MG63 (cell line): Measurements from ENCODE around the gene TMEM207. TPM values are rescaled to one million over a fixed set of nuclear protein-coding genes. Genes with fewer than 3 reads are reported as not detected.

Experiments
- DNase-seq: peaks from one replicate; pipeline ENCODE4 v3.0.0-alpha.2; 2020
- H3K27me3 ChIP-seq: fragments of 250-450 bp; sonication (Bioruptor Pico); 2 replicates; pipeline ENCODE4 v1.5.1; 2020; ENCODE audit warnings: mild to moderate bottlenecking, moderate library complexity
- H3K36me3 ChIP-seq: fragments of 250-450 bp; sonication (Bioruptor Pico); 2 replicates; pipeline ENCODE4 v1.5.1; 2020; ENCODE audit warnings: mild to moderate bottlenecking, moderate library complexity
- H3K4me3 ChIP-seq: fragments of 250-450 bp; sonication (Bioruptor Pico); 2 replicates; pipeline ENCODE4 v1.5.1; 2020; ENCODE audit warnings: mild to moderate bottlenecking, moderate library complexity
- H3K9me3 ChIP-seq: fragments of 250-450 bp; sonication (Bioruptor Pico); 2 replicates; pipeline ENCODE4 v1.5.1; 2020; ENCODE audit warnings: mild to moderate bottlenecking, moderate library complexity
- total RNA-seq: library from RNA; depleted of rRNA; stranded (reverse); fragments of >200 nt; shearing (Covaris generic); gene quantifications from 2 replicates; pipeline ENCODE4 v1.2.3, GENCODE V29; 2014; ENCODE audit warnings: low replicate concordance

The TMEM207 gene
- total RNA-seq, 1 experiment from 2014 or later = not detected

DNA sequence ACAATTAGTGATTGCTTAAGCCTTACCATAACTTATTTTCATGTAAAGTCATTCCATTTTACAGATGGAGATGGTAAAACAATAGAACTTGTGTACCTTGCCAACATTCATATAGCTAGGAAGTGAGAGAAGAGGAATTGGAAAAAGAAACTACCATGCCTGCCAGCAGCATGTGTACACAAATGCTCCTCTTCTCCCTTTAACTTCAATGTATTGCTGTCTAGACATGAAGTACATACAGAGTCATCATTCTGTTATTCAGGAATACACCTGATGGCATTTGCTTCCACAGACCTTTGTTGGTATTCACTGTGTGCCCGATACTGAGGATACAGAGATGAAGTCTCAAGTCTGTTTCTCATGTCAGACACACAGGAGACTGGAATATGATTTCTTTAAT is 7.1 kb upstream of the TMEM207 start:
- H3K9me3 ChIP-seq = no peaks in the 10 kb centered on the region
- no peak for DNase-seq
- no peak overlapping the region for H3K4me3 ChIP-seq
- no peaks in the 10 kb centered on the region for H3K27me3 ChIP-seq
- no peaks in the 10 kb centered on the region for H3K36me3 ChIP-seq

DNA sequence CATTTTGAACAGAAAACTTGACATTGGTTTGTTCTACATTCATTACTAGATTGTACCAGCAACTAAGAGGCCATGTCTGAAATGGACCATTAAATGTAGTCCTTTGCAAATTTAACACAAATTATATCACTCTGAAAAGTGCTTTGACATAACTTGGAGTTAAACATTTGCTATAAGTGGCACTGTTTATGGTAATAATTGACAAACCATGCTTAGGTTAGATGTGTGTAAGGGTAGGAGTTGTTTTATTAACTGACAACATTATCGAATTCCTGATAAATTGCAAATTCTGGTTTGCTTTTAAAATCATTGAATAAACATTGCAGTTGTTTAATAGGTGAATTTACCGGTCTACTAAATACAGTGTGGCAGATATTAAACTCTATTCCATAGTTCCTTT is 6.1 kb upstream of the TMEM207 start:
- no peak overlapping the region for H3K4me3 ChIP-seq
- H3K36me3 ChIP-seq = no peaks in the 10 kb centered on the region
- no peak for DNase-seq

DNA sequence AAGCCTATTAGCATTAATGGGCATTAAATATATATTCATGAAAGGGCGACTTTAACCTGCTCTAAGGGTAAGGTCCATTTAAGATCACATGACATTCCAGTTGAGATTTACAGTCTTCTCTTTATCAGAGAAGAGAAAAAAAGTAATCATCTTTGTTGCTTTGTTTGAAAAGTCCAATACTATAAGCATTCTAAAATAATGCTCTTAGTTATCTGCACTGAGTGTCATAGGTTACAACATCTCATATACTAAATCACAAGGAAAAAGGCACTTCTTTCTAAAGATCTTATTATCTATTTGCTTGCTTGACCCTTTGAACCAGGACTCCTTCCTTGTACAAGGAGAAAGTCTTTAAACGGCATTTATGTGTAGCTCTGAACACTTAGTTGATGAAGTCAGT is 1.4 kb downstream of the TMEM207 start:
- Histone ChIP-seq H3K36me3 (no peaks in the 10 kb centered on the region), H3K9me3 (no peaks in the 10 kb centered on the region), H3K4me3 (no peak overlapping the region), H3K27me3 (no peaks in the 10 kb centered on the region)
- no peak for DNase-seq

More for the DNA sequence above, 6.1 kb upstream of the TMEM207 start:
- no peaks in the 10 kb centered on the region for H3K9me3 ChIP-seq
- no peaks in the 10 kb centered on the region for H3K27me3 ChIP-seq

DNA sequence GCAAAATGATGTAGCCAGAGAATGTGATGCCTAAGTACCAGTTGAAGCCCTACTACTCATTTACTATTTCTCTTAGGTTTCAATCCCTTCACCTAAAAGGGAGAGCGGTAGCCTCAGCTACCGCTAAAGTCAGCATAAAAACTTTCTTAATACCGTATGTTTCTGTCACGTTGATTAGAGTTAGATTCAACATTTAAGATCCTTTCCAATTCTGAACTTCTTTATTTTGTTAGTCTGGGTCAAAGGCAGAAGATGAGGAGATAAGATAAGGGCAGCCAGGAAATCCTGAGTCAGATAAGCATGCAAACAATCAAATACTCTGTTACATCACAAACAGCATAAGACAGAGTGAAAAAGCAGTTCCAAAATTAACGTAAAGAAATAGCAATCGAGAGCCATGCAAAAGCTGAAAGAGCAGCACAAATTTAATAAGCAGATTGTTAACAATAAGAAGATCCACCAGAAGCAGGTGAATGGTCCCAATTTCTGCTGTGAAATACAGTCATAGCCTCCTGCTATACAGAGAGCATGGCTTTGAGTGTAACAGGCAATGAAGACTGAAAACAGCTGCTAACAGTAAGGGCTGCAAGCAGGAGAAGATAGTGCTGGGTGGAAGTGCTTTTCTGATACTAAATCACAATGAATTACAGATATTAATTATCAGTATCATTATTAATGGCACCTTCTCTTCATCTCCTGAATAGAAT is 3.0 kb downstream of the TMEM207 start:
- Histone ChIP-seq H3K27me3 (no peaks in the 10 kb centered on the region), H3K9me3 (no peaks in the 10 kb centered on the region), H3K36me3 (no peaks in the 10 kb centered on the region), H3K4me3 (no peak overlapping the region)
- DNase-seq = no peak

DNA sequence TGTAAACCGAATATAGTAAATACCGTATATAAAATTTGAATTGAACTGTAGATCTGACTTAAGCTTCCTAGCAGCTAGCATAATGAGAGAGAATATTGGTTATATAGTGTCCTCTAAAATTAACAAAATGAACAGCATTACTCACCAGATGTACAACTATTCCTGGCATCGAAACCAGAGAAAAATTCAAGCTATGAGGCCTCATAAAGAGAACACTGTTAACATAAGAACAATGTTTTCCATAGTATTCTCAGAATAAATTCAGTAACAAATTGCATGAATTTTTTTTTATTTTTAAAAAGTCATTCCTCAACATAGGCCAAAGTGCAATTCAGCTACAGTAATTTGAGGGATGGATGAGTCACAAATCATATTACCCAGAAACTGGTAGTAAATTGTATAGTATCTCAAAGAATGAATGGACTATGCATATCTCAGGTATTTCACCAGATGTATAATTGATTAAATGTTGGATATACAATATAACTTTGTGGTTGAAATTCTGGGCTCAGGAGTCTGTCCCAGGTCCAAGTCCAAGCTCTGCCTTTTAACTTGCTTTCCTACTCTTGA is 5.0 kb downstream of the TMEM207 start:
- DNase-seq = no peak
- Histone ChIP-seq H3K9me3 (no peaks in the 10 kb centered on the region), H3K36me3 (no peaks in the 10 kb centered on the region), H3K27me3 (no peaks in the 10 kb centered on the region), H3K4me3 (no peak overlapping the region)

DNA sequence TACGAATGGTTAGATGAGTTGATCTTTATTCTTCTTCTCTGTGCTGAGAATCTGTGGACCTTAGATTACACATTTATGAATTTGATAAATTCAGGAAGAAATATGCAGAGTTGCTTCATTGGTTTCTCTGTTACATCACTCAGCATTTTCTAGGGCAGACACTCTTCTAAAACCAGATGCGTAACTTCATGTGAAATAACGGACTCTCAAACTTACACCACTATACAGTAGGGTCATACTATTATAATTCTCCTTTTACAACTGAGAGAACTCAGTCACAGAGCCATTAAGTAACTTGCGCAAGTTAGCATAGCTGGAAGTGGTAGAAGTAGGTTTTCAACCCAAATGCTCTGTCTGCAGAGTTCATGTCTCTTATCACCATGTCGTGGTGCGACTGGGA is 5.7 kb downstream of the TMEM207 start:
- Histone ChIP-seq H3K4me3 (no peak overlapping the region), H3K36me3 (no peaks in the 10 kb centered on the region), H3K27me3 (no peaks in the 10 kb centered on the region), H3K9me3 (no peaks in the 10 kb centered on the region)
- no peak for DNase-seq

DNA sequence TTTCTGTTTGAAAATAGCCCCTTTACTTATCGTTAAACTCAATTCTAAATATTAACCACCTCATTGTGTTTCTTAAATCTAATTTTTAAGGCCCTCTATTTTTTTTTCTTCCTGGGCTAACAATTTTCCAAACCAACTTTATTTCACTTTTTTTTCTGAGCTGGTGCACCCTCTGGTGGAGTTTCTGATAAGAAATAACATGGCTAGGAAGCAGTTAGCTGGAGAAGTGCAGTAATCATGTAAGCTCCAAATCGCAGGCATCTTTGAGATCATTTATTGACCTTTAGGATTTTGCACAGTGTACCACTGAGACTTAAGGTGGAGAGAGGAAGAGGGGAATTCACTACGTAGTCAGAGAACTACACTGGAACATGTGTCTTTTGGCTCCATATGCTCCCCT is 6.4 kb downstream of the TMEM207 start:
- no peak overlapping the region for H3K4me3 ChIP-seq
- no peak for DNase-seq
- no peaks in the 10 kb centered on the region for H3K36me3 ChIP-seq
- no peaks in the 10 kb centered on the region for H3K27me3 ChIP-seq
- no peaks in the 10 kb centered on the region for H3K9me3 ChIP-seq

DNA sequence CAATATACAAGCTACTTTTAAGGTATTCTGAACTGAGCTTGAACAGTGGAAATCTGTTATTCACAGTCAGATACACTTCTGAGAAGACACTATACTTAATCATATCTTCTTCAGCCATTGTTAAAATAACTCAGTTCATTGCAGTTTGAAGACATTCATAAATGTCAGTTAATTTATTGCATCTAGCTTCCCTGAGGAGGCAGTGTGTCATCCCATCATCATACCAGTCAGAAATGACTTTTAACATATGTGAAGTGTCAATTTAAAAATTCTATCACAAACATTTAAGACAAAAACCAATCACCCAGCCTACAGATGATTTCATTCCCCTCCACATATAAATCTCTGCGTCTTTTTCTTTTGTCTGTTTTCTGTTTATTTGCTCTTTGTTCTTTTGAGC is 7.5 kb downstream of the TMEM207 start:
- Histone ChIP-seq H3K27me3 (no peaks in the 10 kb centered on the region), H3K9me3 (no peaks in the 10 kb centered on the region), H3K4me3 (no peak overlapping the region), H3K36me3 (no peaks in the 10 kb centered on the region)
- DNase-seq = no peak

DNA sequence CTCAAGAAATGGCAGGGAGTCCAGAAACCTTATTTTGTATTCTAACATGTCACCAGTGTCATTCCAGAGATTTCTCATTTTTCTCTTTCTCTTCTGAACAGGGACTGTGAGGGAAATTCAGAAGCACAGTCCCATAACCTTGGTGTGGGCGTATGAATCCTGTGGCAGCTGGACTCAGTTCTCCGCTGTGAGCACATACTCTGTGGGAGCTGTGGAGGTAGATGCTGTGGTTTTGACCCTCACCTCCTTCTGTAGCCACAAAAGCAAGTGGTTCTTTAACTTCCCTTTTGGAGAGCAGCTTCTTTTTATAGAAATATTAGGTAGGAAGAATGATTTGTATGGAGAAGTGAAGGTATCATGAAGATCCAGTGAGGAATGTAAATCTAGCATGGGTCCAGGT is 13.4 kb downstream of the TMEM207 start:
- H3K27me3 ChIP-seq = no peaks in the 10 kb centered on the region
- no peaks in the 10 kb centered on the region for H3K36me3 ChIP-seq
- DNase-seq = no peak
- H3K4me3 ChIP-seq = no peak overlapping the region
- no peaks in the 10 kb centered on the region; the same call in 1 of the 2 replicates for H3K9me3 ChIP-seq

DNA sequence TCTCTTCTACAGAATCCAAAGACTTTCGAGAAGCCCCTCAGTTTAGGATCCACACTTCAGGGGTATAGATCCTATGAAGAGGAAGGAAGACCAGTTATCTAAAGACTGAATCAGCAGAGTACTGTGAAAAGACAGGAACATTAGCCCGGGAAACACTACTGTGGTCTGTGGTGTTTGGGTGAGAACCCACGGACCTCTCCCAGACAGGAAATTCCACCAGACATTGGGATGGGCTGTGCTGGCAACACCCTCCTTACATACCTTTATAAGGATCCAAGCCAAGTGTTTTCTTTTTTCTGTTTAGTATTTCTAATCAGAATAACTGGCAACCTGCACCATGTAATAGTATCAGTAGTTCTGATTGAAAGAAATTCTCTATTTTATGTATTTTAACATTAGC is 14.1 kb downstream of the TMEM207 start:
- DNase-seq = no peak
- Histone ChIP-seq H3K4me3 (no peak overlapping the region), H3K27me3 (no peaks in the 10 kb centered on the region), H3K9me3 (no peaks in the 10 kb centered on the region; the same call in 1 of the 2 replicates), H3K36me3 (no peaks in the 10 kb centered on the region)

DNA sequence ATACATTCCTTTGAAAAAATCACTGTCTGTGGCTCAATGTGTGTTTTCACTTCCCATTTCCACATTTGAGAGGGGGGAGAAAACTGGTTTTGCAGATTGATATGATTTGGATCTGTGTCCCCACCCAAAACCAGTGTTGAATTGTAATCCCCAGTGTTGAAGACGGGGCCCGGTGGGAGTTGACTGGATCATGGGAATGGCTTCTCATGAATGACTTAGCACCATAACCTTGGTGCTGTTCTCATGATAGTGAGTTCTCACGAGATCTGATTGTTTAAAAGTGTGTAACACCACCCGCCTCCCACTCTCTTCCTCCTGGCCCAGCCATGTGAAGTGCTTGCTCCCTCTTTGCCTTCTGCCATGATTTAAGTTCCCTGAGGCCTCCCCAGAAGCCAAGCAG is 16.1 kb downstream of the TMEM207 start:
- no peaks in the 10 kb centered on the region for H3K27me3 ChIP-seq
- H3K4me3 ChIP-seq = no peak overlapping the region
- H3K9me3 ChIP-seq = no peaks in the 10 kb centered on the region; the same call in 1 of the 2 replicates
- no peaks in the 10 kb centered on the region for H3K36me3 ChIP-seq
- no peak for DNase-seq

DNA sequence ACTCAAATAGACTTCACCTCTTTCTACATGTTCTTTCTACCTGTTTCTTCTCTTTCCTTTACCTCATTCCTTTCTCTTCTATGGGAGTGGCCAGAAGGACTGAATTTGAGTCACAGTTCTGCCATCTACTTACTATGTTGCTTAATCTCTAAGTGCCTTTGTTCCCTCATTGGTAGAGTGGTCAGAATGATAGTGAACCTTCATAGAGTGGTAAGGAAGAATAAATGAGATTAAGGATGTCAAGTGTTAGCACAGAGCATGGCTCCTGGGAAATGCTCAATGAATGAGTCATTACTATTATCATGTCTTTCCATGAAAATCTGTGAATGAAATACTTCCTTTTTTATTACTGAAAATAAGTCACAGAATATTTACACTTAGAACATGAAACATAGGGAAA is 17.5 kb downstream of the TMEM207 start:
- DNase-seq = no peak
- no peak overlapping the region for H3K4me3 ChIP-seq
- no peaks in the 10 kb centered on the region for H3K27me3 ChIP-seq
- H3K9me3 ChIP-seq = no peaks in the 10 kb centered on the region; the same call in 1 of the 2 replicates
- H3K36me3 ChIP-seq = no peaks in the 10 kb centered on the region

DNA sequence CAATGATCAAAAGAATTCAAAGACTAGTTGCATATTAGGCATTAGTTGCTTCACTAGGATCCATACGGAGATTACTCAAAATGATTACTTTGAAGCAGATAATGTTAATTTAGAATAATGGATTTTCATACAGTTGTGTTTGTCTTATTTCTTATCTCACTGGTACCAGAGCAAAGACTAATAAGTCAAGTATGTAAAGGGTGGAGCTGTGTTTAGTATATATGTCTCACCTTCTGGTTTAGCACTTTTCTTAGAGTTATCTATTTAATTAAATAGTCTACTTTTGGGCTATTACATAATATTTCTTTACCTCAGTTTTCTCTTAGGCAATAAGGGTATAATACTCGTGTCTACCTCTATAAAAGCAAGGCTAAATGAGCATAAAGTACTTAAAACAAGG is 18.8 kb downstream of the TMEM207 start:
- Histone ChIP-seq H3K27me3 (no peaks in the 10 kb centered on the region), H3K4me3 (no peak overlapping the region), H3K36me3 (no peaks in the 10 kb centered on the region), H3K9me3 (no peaks in the 10 kb centered on the region; the same call in 1 of the 2 replicates)
- DNase-seq = no peak

DNA sequence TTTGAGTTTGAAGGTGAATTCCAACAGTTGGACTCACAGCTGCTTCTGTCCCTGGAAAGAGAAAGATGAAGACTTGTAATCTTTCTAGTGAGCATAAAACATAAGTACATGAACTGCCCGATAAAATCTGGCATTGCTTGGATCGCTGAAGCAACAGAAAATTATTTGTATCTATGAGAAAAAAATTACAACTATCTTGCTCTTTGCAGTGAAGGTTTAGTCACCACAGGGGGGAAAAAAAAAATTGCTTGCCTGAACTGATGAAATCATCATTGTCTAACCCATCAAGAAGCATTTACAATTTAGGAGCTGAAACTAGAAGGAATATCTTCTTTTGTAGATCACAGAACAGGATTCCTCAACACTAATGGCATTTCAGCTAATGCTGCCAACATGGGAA is 20.0 kb downstream of the TMEM207 start:
- Histone ChIP-seq H3K4me3 (no peak overlapping the region), H3K9me3 (no peaks in the 10 kb centered on the region; the same call in 1 of the 2 replicates), H3K27me3 (no peaks in the 10 kb centered on the region), H3K36me3 (no peaks in the 10 kb centered on the region)
- DNase-seq = no peak

DNA sequence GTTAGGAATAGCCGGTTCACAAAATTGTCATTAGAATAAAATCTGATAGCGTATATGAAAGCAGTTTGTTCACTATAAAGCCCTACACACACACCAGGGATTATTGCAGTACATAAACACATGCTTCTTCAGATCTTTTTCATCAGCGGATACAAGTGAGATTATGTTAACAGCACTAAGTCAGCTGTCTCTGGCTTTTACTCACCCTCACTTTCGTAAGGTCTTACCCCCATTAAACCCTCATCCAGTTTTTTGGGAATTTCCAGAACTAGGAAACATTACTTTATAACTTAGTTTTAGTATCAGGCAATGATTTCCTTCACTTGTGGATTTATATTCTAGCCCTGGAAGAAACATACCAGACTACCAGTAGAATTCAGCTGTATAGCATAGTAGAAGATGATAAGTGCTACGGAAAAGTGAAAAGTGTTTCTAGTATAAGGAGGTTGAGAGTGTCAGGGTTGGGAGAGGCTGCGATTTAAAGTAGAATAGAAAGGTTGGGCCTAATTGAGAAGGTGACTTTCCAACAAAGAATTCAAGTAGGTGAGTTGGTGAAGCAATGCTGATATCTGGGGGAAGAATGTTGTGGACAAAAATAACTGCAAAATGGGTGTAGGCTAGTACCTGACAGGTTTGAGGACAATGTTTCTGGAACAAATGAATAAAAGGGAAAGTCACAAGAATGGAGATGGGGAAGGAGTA is 22.7 kb downstream of the TMEM207 start:
- no peaks in the 10 kb centered on the region for H3K27me3 ChIP-seq
- H3K4me3 ChIP-seq = no peak overlapping the region

DNA sequence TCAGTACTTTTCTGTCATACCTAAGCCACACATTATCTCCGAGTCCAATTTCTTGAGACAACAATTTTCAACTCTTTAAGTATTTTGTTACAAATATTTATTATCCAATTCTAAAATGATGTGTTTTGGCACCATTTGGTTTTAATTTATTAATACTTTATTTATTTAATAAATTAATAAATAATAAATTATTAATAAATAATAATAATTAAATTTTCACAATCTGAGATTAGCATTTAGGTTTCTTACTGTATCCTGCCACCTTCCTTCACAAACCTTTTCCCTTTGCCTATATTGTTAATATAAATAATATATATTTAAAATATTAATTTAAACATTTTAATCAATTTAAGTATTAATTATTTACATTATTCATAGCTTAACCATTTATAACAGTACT is 23.9 kb downstream of the TMEM207 start:
- Histone ChIP-seq H3K36me3 (no peaks in the 10 kb centered on the region), H3K4me3 (no peak overlapping the region), H3K27me3 (no peaks in the 10 kb centered on the region), H3K9me3 (no peaks in the 10 kb centered on the region)
- DNase-seq = no peak

More for the DNA sequence above, 22.7 kb downstream of the TMEM207 start:
- Histone ChIP-seq H3K36me3 (no peaks in the 10 kb centered on the region), H3K9me3 (no peaks in the 10 kb centered on the region)
- DNase-seq = no peak

DNA sequence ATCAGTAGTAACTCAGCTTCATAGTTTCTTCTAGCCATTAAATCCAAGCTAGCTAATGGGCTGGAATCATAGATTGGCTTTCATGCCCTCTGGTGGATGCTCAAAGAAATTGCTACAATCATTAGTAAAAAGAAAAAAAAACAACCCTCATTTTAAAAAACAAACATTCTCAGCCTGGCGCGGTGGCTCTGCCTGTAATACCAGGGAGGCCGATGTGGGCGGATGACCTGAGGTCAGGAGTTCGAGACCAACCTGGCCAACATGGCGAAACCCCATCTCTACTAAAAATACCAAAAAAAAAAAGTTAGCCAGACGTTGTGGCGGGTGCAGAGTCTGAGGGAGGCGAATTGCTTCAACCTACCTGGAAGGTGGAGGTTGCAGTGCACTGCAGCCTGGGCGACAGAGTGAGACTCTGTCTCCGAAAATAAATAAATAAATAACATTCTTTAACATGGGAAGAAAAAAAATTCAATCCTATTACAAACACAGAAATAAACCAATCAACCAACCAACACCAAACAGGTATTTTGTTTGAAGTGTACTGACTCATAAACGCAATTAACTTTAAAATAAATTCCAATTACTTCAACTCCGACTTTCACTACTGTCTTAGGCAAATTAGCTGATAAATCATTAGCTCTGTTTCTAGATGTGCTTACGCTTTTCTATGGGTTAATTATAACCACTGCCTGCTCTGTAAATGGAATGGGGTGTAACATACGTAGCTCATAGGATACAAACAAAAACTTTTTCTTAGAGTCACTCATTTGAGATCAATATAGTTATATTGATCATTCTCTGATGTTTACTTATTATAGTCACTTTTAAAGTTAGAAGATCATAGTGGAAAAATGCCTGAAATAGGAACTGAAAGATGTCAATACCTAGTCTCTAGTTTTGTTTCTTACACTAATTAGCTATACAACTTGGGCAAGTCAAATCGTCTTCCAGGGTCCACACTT is 24.9 kb downstream of the TMEM207 start:
- Histone ChIP-seq H3K9me3 (no peaks in the 10 kb centered on the region), H3K27me3 (no peaks in the 10 kb centered on the region), H3K36me3 (no peaks in the 10 kb centered on the region), H3K4me3 (no peak overlapping the region)
- peak; percentile 68 for DNase-seq
